Fibroblast of lung (primary cell): ENCODE data around the gene EXOSC1.

Source experiments
- CTCF ChIP-seq, 2 donors: IDR thresholded peaks in 1 of 2; conservative IDR thresholded peaks in 1 of 2; 1 replicate in 1 of 2; 2 replicates in 1 of 2; pipeline ENCODE4 v1.5.1; 2011 to 2012; ENCODE audit warnings: low read length in 2 of 2, control low read depth in 1 of 2, inconsistent platforms in 1 of 2, low read depth in 1 of 2, mild to moderate bottlenecking in 1 of 2
- EZH2 ChIP-seq: IDR thresholded peaks from 2 replicates; pipeline ENCODE4 v1.5.1; 2012; ENCODE audit warnings: low read length, control low read depth, mild to moderate bottlenecking; ENCODE audit errors: missing control alignments

GRCh38 chr10:97445357-97445721, 467 bp downstream of the EXOSC1 start:
- no peak for TF ChIP-seq CTCF (conservative IDR thresholded peaks at IDR 0.05 in 1 of 2, IDR thresholded peaks at IDR 0.05 in 1 of 2; ENCODE audit: low read depth in 1 of 2, low read length in 2 of 2)
- TF ChIP-seq EZH2: no peak
